Astrocyte of the cerebellum (primary cell): ENCODE data around the gene APOC4.

Experiments
- DNase-seq: peaks from one replicate; pipeline ENCODE4 v3.0.0-alpha.2; 2011; ENCODE audit warnings: low read depth
- H3K4me3 ChIP-seq: 2 replicates; pipeline ENCODE4 v1.5.1; 2011; ENCODE audit warnings: mild to moderate bottlenecking, low read depth, low read length, moderate library complexity
- in situ Hi-C: cut with HindIII; loops from 2 replicates; pipeline ENCODE4 v1.10.0; 2017; ENCODE audit warnings: low sequenced_read_pairs
- TF ChIP-seq, protein P1 (sequence below): IDR thresholded peaks from 2 replicates; pipeline ENCODE4 v1.5.1; 2012; ENCODE audit warnings: low read length, low read depth, moderate library complexity, mild to moderate bottlenecking; ENCODE audit errors: missing control alignments

The APOC4 gene

DNA sequence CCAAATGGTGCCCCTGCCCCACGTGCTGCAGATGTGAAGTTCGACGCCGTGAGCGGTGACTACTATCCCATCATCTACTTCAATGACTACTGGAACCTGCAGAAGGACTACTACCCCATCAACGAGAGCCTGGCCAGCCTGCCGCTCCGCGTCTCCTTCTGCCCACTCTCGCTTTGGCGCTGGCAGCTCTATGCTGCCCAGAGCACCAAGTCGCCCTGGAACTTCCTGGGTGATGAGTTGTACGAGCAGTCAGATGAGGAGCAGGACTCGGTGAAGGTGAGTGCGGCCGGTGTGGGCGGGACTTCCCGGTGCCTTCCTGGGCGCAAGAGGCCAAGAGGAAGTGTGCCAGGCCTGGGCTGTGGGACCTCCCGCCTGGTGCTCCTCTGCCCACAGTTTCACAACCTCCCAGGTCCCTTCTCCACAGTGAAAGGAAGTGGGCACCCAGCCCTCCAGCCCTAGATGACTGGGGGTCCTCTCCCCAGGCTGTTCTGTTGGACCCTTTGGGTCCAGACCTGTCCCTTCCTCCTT lies 45.2 kb downstream of the APOC4 start:
- no peak for DNase-seq
- TF ChIP-seq, protein P1, sequence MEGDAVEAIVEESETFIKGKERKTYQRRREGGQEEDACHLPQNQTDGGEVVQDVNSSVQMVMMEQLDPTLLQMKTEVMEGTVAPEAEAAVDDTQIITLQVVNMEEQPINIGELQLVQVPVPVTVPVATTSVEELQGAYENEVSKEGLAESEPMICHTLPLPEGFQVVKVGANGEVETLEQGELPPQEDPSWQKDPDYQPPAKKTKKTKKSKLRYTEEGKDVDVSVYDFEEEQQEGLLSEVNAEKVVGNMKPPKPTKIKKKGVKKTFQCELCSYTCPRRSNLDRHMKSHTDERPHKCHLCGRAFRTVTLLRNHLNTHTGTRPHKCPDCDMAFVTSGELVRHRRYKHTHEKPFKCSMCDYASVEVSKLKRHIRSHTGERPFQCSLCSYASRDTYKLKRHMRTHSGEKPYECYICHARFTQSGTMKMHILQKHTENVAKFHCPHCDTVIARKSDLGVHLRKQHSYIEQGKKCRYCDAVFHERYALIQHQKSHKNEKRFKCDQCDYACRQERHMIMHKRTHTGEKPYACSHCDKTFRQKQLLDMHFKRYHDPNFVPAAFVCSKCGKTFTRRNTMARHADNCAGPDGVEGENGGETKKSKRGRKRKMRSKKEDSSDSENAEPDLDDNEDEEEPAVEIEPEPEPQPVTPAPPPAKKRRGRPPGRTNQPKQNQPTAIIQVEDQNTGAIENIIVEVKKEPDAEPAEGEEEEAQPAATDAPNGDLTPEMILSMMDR = no peak
- in situ Hi-C loops = no loop called here
- H3K4me3 ChIP-seq = no peak overlapping the region

GRCh38 chr19:44988273-44988672 lies 46.2 kb downstream of the APOC4 start:
- in situ Hi-C loops = no loop called here
- no peak overlapping the region for H3K4me3 ChIP-seq
- TF ChIP-seq, protein P1 = no peak
- DNase-seq = no peak

- TF ChIP-seq, protein P1 = peak; percentile 71
- peak; percentile 44 for DNase-seq
- in situ Hi-C loops = no loop called here
- no peak overlapping the region for H3K4me3 ChIP-seq
These were observed 47.0 kb downstream of the APOC4 start for GRCh38 chr19:44988896-44989556.

DNA sequence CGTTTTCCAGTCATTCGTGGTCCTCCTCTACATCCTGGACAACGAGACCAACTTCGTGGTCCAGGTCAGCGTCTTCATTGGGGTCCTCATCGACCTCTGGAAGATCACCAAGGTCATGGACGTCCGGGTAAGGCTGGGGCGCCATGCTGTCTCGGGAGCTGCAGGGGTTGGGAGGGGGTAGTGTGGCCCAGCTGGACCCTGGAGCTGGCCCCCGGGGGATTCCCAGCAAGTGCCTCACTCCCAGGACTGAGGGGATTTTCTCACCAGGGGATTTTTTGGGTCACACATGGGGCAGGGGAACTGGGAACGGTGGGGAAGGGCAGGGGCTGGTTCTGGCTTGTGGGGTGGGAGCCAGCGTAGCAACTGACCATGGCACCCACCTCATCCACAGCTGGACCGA lies 48.4 kb downstream of the APOC4 start:
- in situ Hi-C loops = no loop called here
- TF ChIP-seq, protein P1 = no peak
- DNase-seq = no peak
- H3K4me3 ChIP-seq = no peak overlapping the region

DNA sequence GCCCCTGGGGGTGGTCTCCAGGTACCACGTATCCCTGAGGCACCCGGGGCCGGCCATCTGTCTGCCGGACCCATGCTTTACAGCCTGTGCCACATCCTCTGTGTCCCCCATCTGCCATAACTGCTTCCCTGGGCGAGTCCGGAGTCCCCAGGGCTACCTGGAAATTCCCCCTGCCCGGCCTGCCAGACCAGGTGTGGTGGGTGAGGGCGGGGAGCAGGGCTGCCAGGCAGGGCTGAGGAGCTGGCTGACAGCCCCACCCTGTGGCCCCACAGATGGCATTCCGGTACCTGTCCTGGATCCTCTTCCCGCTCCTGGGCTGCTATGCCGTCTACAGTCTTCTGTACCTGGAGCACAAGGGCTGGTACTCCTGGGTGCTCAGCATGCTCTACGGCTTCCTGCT lies 48.9 kb downstream of the APOC4 start:
- DNase-seq = no peak
- in situ Hi-C loops = no loop called here
- TF ChIP-seq, protein P1 = no peak
- H3K4me3 ChIP-seq = no peak overlapping the region

GRCh38 chr19:44992336-44993163 lies 50.5 kb downstream of the APOC4 start:
- no peak for DNase-seq
- TF ChIP-seq, protein P1 = no peak
- no peak overlapping the region for H3K4me3 ChIP-seq
- in situ Hi-C loops = no loop called here
